ENCODE measurements around the gene KHK. TPM values are rescaled to one million over a fixed set of nuclear protein-coding genes. Genes with fewer than 3 reads are reported as not detected.

KHK gene
- total RNA-seq, 1 donor from 2014 or later: 0.24 TPM

Other genes starting within 250 kb of the KHK start
- 1.5 and 3.8 TPM in 2 replicates for gene DPYSL5, start 238.6 kb upstream of the KHK start, total RNA-seq
- 59.8 and 68.3 TPM in 2 replicates for gene MAPRE3, start 116.1 kb upstream of the KHK start, total RNA-seq
- gene TMEM214, start 53.8 kb upstream of the KHK start, total RNA-seq: 78.4 and 103 TPM in 2 replicates
- 17.8 and 25.9 TPM in 2 replicates for gene AGBL5, start 35.1 kb upstream of the KHK start, total RNA-seq
- 278 and 316 TPM in 2 replicates for gene OST4, start 15.1 kb upstream of the KHK start, total RNA-seq
- 4.3 and 6.8 TPM in 2 replicates for gene EMILIN1, start 8.2 kb upstream of the KHK start, total RNA-seq
- gene CGREF1, start 32.4 kb downstream of the KHK start, total RNA-seq: 0.27 and 0.62 TPM in 2 replicates
- not detected in 2 replicates for gene ABHD1, start 37.0 kb downstream of the KHK start, total RNA-seq
- gene PREB, start 47.9 kb downstream of the KHK start, total RNA-seq: 80.0 and 90.0 TPM in 2 replicates
- gene PRR30, start 52.6 kb downstream of the KHK start, total RNA-seq: not detected in 2 replicates
- gene TCF23, start 62.2 kb downstream of the KHK start, total RNA-seq: not detected in 2 replicates
- gene ATRAID, start 125.3 kb downstream of the KHK start, total RNA-seq: 188 and 203 TPM in 2 replicates
- 31.2 and 36.2 TPM in 2 replicates for gene SLC5A6, start 125.5 kb downstream of the KHK start, total RNA-seq
- 22.8 and 24.9 TPM in 2 replicates for gene CAD, start 130.6 kb downstream of the KHK start, total RNA-seq
- gene SLC30A3, start 176.3 kb downstream of the KHK start, total RNA-seq: 0.03 TPM in 1 of 2 replicates, not detected in the other
- gene DNAJC5G, start 188.7 kb downstream of the KHK start, total RNA-seq: not detected in 2 replicates
- 74.0 and 105 TPM in 2 replicates for gene TRIM54, start 195.7 kb downstream of the KHK start, total RNA-seq
- gene UCN, start 221.7 kb downstream of the KHK start, total RNA-seq: 2.4 and 6.6 TPM in 2 replicates
- gene MPV17, start 236.3 kb downstream of the KHK start, total RNA-seq: 108 TPM in 2 replicates

Measured in myocyte (in vitro differentiated cells).